Lower leg skin (tissue), 4 donors: Measurements from ENCODE around the gene METRN. TPM values are rescaled to one million over a fixed set of nuclear protein-coding genes. Genes with fewer than 3 reads are reported as not detected.

Source experiments
- DNase-seq, 2 donors: peaks; one replicate each; pipeline ENCODE4 v3.0.0-alpha.2; 2019; ENCODE audit warnings: low spot score in 2 of 2
- H3K4me3 ChIP-seq: fragments of 200-600 bp; sonication (generic); 2 replicates; pipeline ENCODE4 v1.5.1; 2017; ENCODE audit warnings: mild to moderate bottlenecking, low read depth; ENCODE audit not compliant: poor library complexity, severe bottlenecking
- CTCF ChIP-seq, 3 donors: fragments of 450-650 bp; IDR thresholded peaks; one replicate each; pipeline ENCODE4 v1.5.1; 2016; ENCODE audit warnings: antibody characterized with exemption in 3 of 3, mild to moderate bottlenecking in 3 of 3, moderate library complexity in 2 of 3
- POLR2A ChIP-seq, 2 donors: fragments of 450-650 bp; IDR thresholded peaks; one replicate each; pipeline ENCODE4 v1.6.1; 2016 to 2017; ENCODE audit warnings: antibody characterized with exemption in 2 of 2, mild to moderate bottlenecking in 1 of 2, moderate library complexity in 1 of 2
- WGBS, 2 donors: methylation state at CpG; one replicate each; pipeline ENCODE4 v1.1.5; 2018; 5-methylcytosine and 5-hydroxymethylcytosine counted together
- intact Hi-C: fragments of 100-400 bp; cut with DNase I; formaldehyde crosslinking; loops from one replicate; pipeline ENCODE4 v1.15.0; 2023; ENCODE audit warnings: low total_unique reads
- total RNA-seq, 4 donors: library from RNA; depleted of rRNA; stranded (reverse); fragments of >200 nt; gene quantifications; one replicate each; pipeline ENCODE4 v1.1.0, GENCODE V29; 2016

Gene METRN
- total RNA-seq, 4 donors from 2014 or later = 24.2 to 48.4 (median 36.0) TPM

DNA sequence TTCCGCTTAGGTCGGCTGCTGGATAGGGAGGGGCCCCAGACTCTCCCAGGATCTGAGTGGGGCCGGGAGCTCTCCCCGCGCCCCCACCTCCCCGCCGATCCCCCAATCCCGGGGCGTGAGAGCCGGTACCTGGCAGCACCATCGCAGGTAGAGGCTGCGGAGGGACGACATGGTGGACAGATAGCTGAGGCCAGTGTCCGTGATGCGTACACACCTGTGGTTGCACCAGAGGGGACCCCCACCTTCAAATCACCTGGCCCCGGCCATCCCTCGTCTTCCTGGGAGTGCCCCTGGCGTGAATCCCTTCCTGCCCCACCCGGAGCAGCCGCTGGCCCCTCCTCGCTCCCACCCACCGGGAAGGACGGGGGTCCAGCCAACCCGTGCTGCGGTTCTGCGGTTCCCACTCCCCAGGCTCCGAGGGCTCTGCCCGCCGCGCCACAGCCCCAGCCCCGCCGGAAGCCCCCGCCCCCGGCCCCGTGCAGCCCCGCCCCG is 20.0 kb upstream of the METRN start:
- intact Hi-C loops = no loop called here
- H3K4me3 ChIP-seq = peak overlapping the region; percentile 19
- TF ChIP-seq CTCF (IDR thresholded peaks at IDR 0.05) = no peak
- TF ChIP-seq POLR2A (IDR thresholded peaks at IDR 0.05) = no peak
- DNase-seq = no peak
- 2% methylated on average over 19 to 20 of the region's 37 CpGs for WGBS, 2 donors

- TF ChIP-seq POLR2A (IDR thresholded peaks at IDR 0.05) = no peak
- peak in 1 of 3 donors; percentile 16 for TF ChIP-seq CTCF (IDR thresholded peaks at IDR 0.05)
- DNase-seq = peak; percentile 73 to 95
- intact Hi-C loops = no loop called here
- 1 to 4% methylated on average over 37 to 56 of the region's 71 CpGs for WGBS, 2 donors
- H3K4me3 ChIP-seq = no peak overlapping the region
These were observed 19.4 kb upstream of the METRN start for GRCh38 chr16:695355-696089.

GRCh38 chr16:698911-699671 is 15.8 kb upstream of the METRN start:
- 68 to 70% methylated on average over 19 of the region's 19 CpGs for WGBS, 2 donors
- no peak overlapping the region for H3K4me3 ChIP-seq
- no peak for TF ChIP-seq POLR2A (IDR thresholded peaks at IDR 0.05)
- TF ChIP-seq CTCF (IDR thresholded peaks at IDR 0.05) = no peak
- intact Hi-C loops = no loop called here
- no peak for DNase-seq

- 6 to 12% methylated on average over 33 to 50 of the region's 76 CpGs for WGBS, 2 donors
These were observed 14.0 kb upstream of the METRN start for GRCh38 chr16:700684-701584.

More at GRCh38 chr16:700684-701584, 14.0 kb upstream of the METRN start:
- intact Hi-C loops = no loop called here
- TF ChIP-seq POLR2A (IDR thresholded peaks at IDR 0.05) = no peak
- TF ChIP-seq CTCF (IDR thresholded peaks at IDR 0.05) = no peak
- DNase-seq = no peak
- H3K4me3 ChIP-seq = no peak overlapping the region
